Panc1 (cell line): Measurements from ENCODE around the gene ITGB1BP2.
"Not testable (repeated sequence)": the region's sequence is repeated elsewhere in the genome, so short reads cannot be mapped to it uniquely, and the experiment has no call there.

ENCODE experiments used
- CTCF ChIP-seq: fragments of 450-650 bp; IDR thresholded peaks from 2 replicates; pipeline ENCODE4 v1.5.1; 2017; ENCODE audit warnings: mild to moderate bottlenecking
- REST ChIP-seq, 2 experiments: IDR thresholded peaks; 2 replicates each; pipeline ENCODE4 v1.6.1; 2011 to 2012; ENCODE audit warnings: low read depth in 2 of 2, control low read depth in 1 of 2, low read length in 1 of 2, mild to moderate bottlenecking in 1 of 2, moderate library complexity in 1 of 2; ENCODE audit not compliant: insufficient read depth in 1 of 2
- SIN3A ChIP-seq: IDR thresholded peaks from 2 replicates; pipeline ENCODE4 v1.6.1; 2012; ENCODE audit warnings: low read depth, mild to moderate bottlenecking, low read length, moderate library complexity, borderline replicate concordance; ENCODE audit not compliant: insufficient read depth

DNA sequence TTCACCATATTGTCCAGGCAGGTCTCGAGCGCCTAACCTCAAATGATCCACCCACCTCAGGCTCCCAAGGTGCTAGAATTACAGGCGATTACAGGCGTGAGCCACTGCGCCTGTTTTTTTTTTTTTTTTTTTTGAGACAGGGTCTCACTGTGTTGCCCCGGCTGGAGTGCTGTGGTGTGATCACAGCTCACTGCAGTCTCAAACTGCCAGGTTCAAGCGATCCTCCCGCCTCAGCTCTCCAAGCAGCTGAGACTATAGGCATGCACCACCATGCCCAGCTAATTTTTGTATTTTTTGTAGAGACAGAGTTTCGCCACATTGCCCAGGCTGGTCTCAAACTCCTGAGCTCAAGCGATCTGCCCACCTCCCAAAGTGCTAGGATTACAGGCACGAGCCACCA is 22.9 kb downstream of the ITGB1BP2 start:
- not testable (repeated sequence) for TF ChIP-seq REST (IDR thresholded peaks at IDR 0.05; ENCODE audit: insufficient read depth in 1 of 2, low read depth in 2 of 2, low read length in 1 of 2); CTCF; SIN3A
